C4-2B (cell line): ENCODE measurements around the gene PIWIL4.
A peak's percentile ranks its signal among the peaks of the same experiment; 100 is the strongest.

ENCODE experiments used
- H3K27ac ChIP-seq: fragments of 450-650 bp; 2 replicates; pipeline ENCODE4 v1.5.1; 2017
- CTCF ChIP-seq: fragments of 450-650 bp; conservative IDR thresholded peaks from 2 replicates; pipeline ENCODE4 v1.5.1; 2017; ENCODE audit warnings: mild to moderate bottlenecking
- ZFX ChIP-seq: fragments of 450-650 bp; IDR thresholded peaks from 2 replicates; pipeline ENCODE4 v1.6.1; 2017

Gene PIWIL4

DNA sequence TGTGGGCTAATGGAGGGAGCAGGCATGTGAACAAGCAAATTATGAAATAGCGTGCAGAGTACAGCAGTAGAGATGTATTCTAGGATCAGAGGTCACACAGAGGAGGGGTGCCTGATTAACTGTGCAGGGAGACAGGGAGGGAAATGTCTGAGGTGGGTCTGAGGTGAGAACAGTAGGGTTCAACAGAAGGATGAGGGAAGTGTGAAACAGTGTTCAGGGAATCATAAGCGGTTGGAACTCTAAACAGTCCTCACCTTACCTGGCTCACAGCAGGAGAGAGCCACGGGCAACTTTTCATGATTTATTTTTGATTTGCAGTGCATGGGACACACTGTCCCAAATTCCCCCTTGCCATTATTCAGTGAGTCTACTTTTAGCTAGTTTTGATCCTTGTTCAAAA is 90.5 kb downstream of the PIWIL4 start:
- H3K27ac ChIP-seq: peak overlapping the region; percentile 88; the same call in 1 of the 2 replicates
- TF ChIP-seq ZFX (no peak), CTCF (no peak)

DNA sequence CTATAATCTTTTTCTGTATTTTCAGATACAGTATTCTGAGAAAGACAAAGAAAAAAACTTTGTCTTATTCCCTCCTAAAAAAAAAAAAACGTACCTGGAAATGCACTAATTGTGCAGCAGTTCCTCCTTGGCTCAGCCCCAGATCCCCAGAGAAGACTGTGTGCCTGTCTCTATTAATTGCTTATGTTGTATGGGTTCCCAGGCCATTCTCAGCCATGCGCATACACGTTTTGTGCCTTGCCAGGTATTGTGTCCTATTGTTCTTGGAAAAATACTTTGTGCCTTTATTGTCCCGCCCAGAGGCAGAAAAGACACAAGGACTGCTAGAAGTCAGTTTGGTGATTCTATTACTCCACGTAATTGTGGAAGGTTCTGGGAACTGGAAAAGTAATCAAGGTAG is 91.2 kb downstream of the PIWIL4 start:
- H3K27ac ChIP-seq: peak overlapping the region; percentile 88; the same call in 1 of the 2 replicates
- TF ChIP-seq CTCF (no peak), ZFX (no peak)

DNA sequence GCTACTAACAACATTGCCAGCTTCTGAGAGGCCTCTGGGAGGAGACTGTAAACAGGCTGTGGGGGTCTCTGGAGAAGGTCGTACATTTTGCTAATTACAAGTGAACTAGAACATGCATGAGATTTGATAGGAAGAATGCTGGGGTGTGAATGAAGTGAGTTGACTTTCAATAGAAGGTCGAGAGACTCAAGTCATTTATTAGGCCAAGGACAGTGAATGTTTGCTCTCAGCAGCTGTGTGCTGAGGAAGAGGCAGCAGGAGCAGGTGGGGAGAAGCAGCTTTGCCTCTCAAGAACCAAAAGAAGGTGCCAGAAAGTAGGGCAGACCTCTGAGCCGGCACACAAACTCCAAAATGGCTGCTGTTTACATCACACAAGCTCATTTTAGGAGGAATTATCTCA is 91.7 kb downstream of the PIWIL4 start:
- TF ChIP-seq CTCF: no peak
- TF ChIP-seq ZFX: no peak
- H3K27ac ChIP-seq: peak overlapping the region; percentile 88

DNA sequence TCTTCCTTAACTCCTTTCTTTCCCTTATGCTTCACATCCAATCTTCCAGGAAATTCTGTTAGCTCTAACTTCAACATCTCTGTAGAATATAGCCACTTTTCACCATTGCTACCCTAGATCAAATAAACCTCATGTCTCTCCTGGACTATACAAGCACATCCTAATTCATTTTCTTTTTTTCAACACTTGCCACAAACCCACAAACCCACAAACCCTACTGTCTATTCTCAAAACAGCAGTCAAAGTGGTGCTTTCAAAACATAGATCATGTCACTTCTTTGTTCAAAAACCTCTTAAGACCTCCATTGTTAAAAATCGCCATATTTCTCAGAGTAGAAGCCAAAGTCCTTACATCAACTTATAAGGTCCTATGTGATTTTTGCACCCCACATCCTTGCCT is 94.3 kb downstream of the PIWIL4 start:
- TF ChIP-seq ZFX (no peak), CTCF (no peak)
- no peak overlapping the region for H3K27ac ChIP-seq

- no peak overlapping the region; the same call in 1 of the 2 replicates for H3K27ac ChIP-seq
- TF ChIP-seq CTCF: no peak
- no peak for TF ChIP-seq ZFX
Observed at GRCh38 chr11:94662065-94662779, 95.1 kb downstream of the PIWIL4 start.

DNA sequence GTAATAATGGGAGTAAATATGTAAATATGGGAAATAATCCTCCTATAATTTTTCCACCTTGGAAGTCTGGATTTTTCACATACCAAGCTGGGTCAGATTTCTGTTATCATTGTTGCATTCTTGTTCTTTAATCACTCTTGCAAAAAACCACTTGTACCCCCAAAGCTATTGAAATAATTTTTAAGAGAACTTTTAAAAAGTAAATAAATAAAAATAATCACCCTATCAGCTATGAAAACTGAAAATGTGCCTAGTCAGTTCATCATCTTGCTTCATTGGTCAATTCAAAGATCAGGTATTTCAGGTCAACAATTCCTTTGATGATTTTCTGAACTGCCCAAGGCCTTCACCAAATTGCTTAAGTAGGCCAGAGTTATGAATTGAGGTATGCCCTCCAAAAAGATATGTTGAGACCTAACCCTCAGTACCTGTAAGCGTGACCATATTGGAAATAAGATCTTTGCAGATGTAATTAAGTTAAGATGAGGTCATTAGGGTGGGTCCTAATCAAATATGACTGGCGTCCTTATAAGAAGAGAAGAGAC is 95.8 kb downstream of the PIWIL4 start:
- TF ChIP-seq CTCF: no peak
- no peak for TF ChIP-seq ZFX
- H3K27ac ChIP-seq: no peak overlapping the region

GRCh38 chr11:94664346-94664745 is 97.2 kb downstream of the PIWIL4 start:
- H3K27ac ChIP-seq: no peak overlapping the region
- TF ChIP-seq ZFX: no peak
- no peak for TF ChIP-seq CTCF
